Daoy (cell line): ENCODE results near the gene ZNF3. TPM values are rescaled to one million over a fixed set of nuclear protein-coding genes. Genes with fewer than 3 reads are reported as not detected.
"Not testable (repeated sequence)": the region's sequence is repeated elsewhere in the genome, so short reads cannot be mapped to it uniquely, and the experiment has no call there.

Experiments used
- DNase-seq: peaks from one replicate; pipeline ENCODE4 v3.0.0-alpha.2; 2015; ENCODE audit warnings: low read depth
- total RNA-seq: library from RNA; depleted of rRNA; stranded (reverse); fragments of >200 nt; shearing (Covaris generic); gene quantifications from 2 replicates; pipeline ENCODE4 v1.2.3, GENCODE V29; 2014; rRNA removed

Gene ZNF3
- 61.4 and 103 TPM in 2 replicates for total RNA-seq

DNA sequence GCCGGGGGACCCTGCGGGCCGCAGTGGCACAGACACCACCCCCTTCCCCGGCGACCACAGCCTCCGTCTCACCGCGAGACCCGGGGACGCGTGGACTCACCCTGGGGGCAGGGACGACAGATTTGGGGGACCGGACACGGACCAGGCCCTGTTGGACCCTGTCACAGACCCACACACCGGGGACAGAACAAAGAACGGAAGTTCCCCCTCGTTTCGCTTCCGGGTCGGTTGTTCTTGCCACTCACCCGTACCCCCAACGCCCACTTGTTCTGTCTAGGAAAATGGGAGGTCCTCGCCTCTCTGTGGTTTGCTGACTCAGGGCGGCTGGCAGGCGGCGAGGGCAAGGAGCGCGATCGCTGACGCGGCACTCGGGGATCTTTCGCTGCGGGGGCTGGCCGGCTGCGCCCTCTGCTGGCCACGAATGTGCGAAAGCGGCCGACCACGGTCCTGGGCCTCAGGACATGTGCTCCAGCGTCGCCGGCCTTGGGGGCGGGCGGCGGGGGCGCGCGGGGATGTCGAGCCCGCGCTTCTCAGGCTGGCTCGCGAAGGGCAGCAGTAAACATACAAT, at the start of gene ZNF3:
TSS of gene ZNF3 (minus strand) at position 189 of the 568 bp plus-strand sequence. CDS start 4,366 bp downstream, outside the sequence.
- peak; percentile 100 for DNase-seq

- DNase-seq, result peak; percentile 88
Measured at GRCh38 chr7:100130608-100131453, 49.3 kb upstream of the ZNF3 start.

DNA sequence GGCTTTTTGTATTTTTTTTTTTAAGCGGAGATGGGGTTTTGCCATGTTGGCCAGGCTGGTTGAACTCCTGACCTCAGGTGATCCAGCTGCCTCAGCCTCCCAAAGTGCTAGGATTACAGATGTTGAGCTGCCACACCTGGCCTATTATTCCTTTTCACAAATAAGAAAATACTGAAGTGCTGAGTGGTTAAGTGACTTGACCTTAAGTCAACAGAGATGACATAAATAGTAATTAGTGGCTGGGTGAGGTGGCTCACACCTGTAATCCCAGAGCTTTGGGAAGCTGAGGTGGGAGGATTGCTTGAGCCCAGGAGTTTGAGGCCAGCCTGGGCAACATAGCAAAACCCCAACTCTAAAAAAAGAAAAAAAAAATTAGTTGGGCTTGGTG, 48.7 kb upstream of the ZNF3 start:
- DNase-seq, result not testable (repeated sequence)

DNA sequence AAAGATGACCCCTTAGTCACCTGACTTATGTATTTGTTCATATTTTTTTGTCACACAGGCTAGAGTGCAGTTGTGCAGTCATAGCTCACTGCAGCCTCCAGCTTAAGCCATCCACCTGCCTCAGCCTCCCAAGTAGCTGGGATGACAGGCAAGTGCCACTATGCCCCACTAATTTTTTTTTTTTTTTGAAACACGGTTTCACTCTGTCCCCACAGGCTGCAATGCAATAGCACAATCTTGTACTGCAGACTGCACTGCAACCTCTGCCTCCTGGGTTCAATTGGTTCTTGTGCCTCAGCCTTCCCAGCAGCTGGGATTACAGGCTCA, 47.1 kb upstream of the ZNF3 start:
- no peak for DNase-seq

DNA sequence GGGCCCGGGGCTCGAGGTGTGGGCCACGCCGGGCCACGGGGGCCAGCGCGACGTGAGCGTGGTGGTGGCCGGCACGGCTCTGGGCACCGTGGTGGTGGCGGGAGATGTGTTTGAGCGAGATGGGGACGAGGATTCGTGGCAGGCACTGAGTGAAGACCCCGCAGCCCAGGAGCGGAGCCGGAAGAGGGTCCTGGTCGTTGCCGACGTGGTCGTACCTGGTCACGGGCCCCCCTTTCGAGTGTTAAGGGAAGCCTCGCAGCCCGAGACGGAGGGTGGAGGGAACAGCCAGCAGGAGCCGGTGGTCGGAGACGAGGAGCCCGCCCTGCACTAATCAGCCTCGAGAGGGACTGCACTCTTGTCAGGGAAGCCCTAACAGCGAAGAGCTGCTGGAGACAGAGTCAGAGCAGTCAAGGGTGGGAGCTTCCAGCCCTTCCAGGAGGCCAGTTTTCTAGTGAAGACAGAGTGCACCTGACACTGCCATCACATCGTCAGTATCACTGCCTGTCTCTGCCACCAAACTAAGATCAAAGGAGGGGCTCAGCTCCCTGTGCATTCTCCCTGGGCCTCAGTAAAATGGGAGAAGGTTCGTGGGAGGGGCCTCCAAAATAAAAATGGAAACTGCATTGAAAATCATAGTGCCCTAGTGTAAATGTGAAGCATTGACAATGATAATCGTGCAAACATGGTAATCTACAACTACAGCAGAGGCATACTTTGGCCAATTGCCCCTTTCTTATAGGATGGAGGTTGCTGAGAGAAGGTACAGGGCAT, 46.5 kb upstream of the ZNF3 start:
- DNase-seq, result peak; percentile 58

- DNase-seq, result peak; percentile 97
Measured at GRCh38 chr7:100126931-100127865, 45.7 kb upstream of the ZNF3 start, which contains the start of gene MBLAC1. MBLAC1 (plus strand) TSS chr7:100126967; CDS start chr7:100127396, 429 bp downstream.

- no peak for DNase-seq
Measured at GRCh38 chr7:100126239-100126930, 44.9 kb upstream of the ZNF3 start.

GRCh38 chr7:100124301-100125230, 43.0 kb upstream of the ZNF3 start:
- no peak for DNase-seq

- DNase-seq, result no peak
Measured at GRCh38 chr7:100122568-100122967, 41.0 kb upstream of the ZNF3 start.

GRCh38 chr7:100122067-100122466, 40.5 kb upstream of the ZNF3 start:
- DNase-seq, result no peak

GRCh38 chr7:100120733-100121036, 39.2 kb upstream of the ZNF3 start:
- DNase-seq, result no peak

- peak; percentile 73 for DNase-seq
Measured at GRCh38 chr7:100119970-100120732, 38.6 kb upstream of the ZNF3 start.

- peak; percentile 100 for DNase-seq
Measured at GRCh38 chr7:100119072-100119969, 37.8 kb upstream of the ZNF3 start, which contains the start of the genes CNPY4 and TAF6. CNPY4 (plus strand) TSS chr7:100119634; CDS start chr7:100119745, 111 bp downstream. TAF6 (minus strand) TSS chr7:100119358; CDS start chr7:100114209, 5,149 bp downstream.

- no peak for DNase-seq
Measured at GRCh38 chr7:100118388-100119071, 37.0 kb upstream of the ZNF3 start.

DNA sequence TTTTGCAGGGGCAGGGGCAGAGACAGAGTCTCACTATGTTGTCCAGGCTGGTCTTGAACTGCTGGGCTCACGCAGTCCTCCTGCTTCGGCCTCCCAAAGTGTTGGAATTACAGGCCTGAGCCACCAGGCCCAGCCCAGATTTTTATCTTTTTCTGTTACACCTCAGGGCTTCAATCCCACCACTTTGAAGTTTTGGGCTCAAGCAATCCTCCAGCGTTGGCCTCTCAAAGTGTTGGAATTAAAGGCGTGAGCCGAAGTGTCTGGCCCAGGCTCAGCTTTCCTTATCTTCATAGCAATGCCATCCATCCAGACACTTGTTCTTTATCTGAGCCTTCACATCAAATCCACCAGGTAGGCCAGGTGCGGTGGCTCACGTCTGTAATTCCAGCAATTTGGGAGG, 33.5 kb upstream of the ZNF3 start:
- DNase-seq, result no peak

DNA sequence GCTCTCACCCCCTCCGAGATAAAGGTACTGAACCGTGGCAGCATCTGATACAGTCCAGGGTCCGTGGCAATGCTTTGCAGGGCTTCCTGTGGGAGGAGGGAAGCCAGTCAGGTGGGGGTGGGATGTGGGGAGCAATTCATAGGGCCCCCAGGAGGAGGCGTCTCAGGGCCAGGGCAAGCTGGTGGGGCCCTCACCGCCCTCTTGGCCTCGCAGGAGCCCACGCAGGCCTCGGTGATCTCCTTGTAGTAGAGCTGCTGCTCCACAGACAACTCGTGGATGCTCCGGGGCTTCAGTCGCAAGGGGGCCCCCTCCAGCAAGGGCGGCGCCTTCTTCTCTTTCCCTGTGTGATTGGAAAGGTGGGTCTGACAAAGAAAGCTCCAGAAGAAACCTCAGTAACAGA, 30.4 kb upstream of the ZNF3 start:
- no peak for DNase-seq

GRCh38 chr7:100111156-100111555, 29.6 kb upstream of the ZNF3 start:
- no peak for DNase-seq
